Astrocyte (in vitro differentiated cells and primary cell): ENCODE results near the gene ARHGEF26. TPM values are rescaled to one million over a fixed set of nuclear protein-coding genes. Genes with fewer than 3 reads are reported as not detected.

Experiments used
- DNase-seq: peaks from one replicate; pipeline ENCODE4 v3.0.0-alpha.2; 2010; ENCODE audit warnings: low read depth
- FAIRE-seq: peaks from 2 replicates; lab custom pipeline; 2011; peaks lifted over from hg19 to GRCh38; lab: Jason Lieb, UNC
- H2AFZ ChIP-seq: 2 replicates; pipeline ENCODE4 v1.6.0; 2012; ENCODE audit warnings: low read depth, low read length, inconsistent platforms
- H3K27ac ChIP-seq: 2 replicates; pipeline ENCODE4 v1.5.1; 2011; ENCODE audit warnings: low read depth, low read length, inconsistent platforms
- H3K27me3 ChIP-seq: 2 replicates; pipeline ENCODE4 v1.6.0; 2011; ENCODE audit warnings: low read length, inconsistent platforms; ENCODE audit not compliant: insufficient read depth
- H3K36me3 ChIP-seq: 2 replicates; pipeline ENCODE4 v1.5.1; 2011; ENCODE audit warnings: low read length, inconsistent platforms; ENCODE audit not compliant: insufficient read depth
- H3K4me1 ChIP-seq: 2 replicates; pipeline ENCODE4 v1.5.1; 2011; ENCODE audit warnings: low read length, inconsistent platforms; ENCODE audit not compliant: insufficient read depth
- H3K4me2 ChIP-seq: 2 replicates; pipeline ENCODE4 v1.6.0; 2012; ENCODE audit warnings: low read length, inconsistent platforms
- H3K4me3 ChIP-seq: 2 replicates; pipeline ENCODE4 v1.5.1; 2011; ENCODE audit warnings: low read depth, mild to moderate bottlenecking, low read length, inconsistent platforms; ENCODE audit not compliant: insufficient read depth
- H3K79me2 ChIP-seq: 2 replicates; pipeline ENCODE4 v1.6.0; 2012; ENCODE audit warnings: mild to moderate bottlenecking, low read length, inconsistent platforms; ENCODE audit not compliant: insufficient read depth
- H3K9ac ChIP-seq: 2 replicates; pipeline ENCODE4 v1.6.0; 2012; ENCODE audit warnings: mild to moderate bottlenecking, low read length, inconsistent platforms
- H3K9me3 ChIP-seq: 2 replicates; pipeline ENCODE4 v1.5.1; 2012; ENCODE audit warnings: low read depth, mild to moderate bottlenecking, low read length, inconsistent platforms; ENCODE audit not compliant: insufficient read depth
- H4K20me1 ChIP-seq: 2 replicates; pipeline ENCODE4 v1.6.0; 2012; ENCODE audit warnings: low read length, inconsistent platforms; ENCODE audit not compliant: insufficient read depth
- H3K27ac Mint-ChIP-seq: one replicate; pipeline ENCODE4 v1.8.0; 2021; ENCODE audit warnings: mild to moderate bottlenecking, mixed read lengths; ENCODE audit not compliant: unreplicated experiment
- H3K27me3 Mint-ChIP-seq: one replicate; pipeline ENCODE4 v1.8.0; 2021; ENCODE audit warnings: low read depth, mixed read lengths; ENCODE audit not compliant: unreplicated experiment
- H3K36me3 Mint-ChIP-seq: one replicate; pipeline ENCODE4 v1.8.0; 2021; ENCODE audit warnings: low read depth, mixed read lengths; ENCODE audit not compliant: unreplicated experiment
- H3K4me1 Mint-ChIP-seq: one replicate; pipeline ENCODE4 v1.8.0; 2021; ENCODE audit warnings: low read depth, mixed read lengths; ENCODE audit not compliant: unreplicated experiment
- H3K4me3 Mint-ChIP-seq: one replicate; pipeline ENCODE4 v1.8.0; 2021; ENCODE audit warnings: mild to moderate bottlenecking, moderate library complexity, mixed read lengths; ENCODE audit not compliant: unreplicated experiment
- H3K9me3 Mint-ChIP-seq: one replicate; pipeline ENCODE4 v1.8.0; 2021; ENCODE audit warnings: mild to moderate bottlenecking, mixed read lengths; ENCODE audit not compliant: unreplicated experiment
- CTCF ChIP-seq: IDR thresholded peaks from 2 replicates; pipeline ENCODE4 v1.5.1; 2011; ENCODE audit warnings: low read depth, mild to moderate bottlenecking, inconsistent platforms, low read length, moderate library complexity; ENCODE audit not compliant: insufficient read depth
- EZH2 ChIP-seq: IDR thresholded peaks from 2 replicates; pipeline ENCODE4 v1.6.1; 2012; ENCODE audit warnings: mild to moderate bottlenecking, low read length, inconsistent platforms; ENCODE audit not compliant: insufficient read depth
- total RNA-seq: library from RNA; stranded (reverse); gene quantifications from 2 replicates; pipeline ENCODE4 v1.2.1, GENCODE V29; 2021

The ARHGEF26 gene
- total RNA-seq, 1 donor from 2014 or later, result 1.7 TPM

GRCh38 chr3:154195620-154196356 is 74.6 kb downstream of the ARHGEF26 start:
- no peaks in the 10 kb centered on the region for H3K9me3 Mint-ChIP-seq
- no peak overlapping the region for H3K27ac ChIP-seq
- H4K20me1 ChIP-seq, result no peaks in the 10 kb centered on the region
- peaks cover 4% of the 10 kb centered on the region for H3K4me1 Mint-ChIP-seq
- H3K9me3 ChIP-seq, result no peaks in the 10 kb centered on the region
- no peaks in the 10 kb centered on the region for H3K27me3 Mint-ChIP-seq
- no peak for DNase-seq
- no peaks in the 10 kb centered on the region for H3K36me3 Mint-ChIP-seq
- H3K4me3 ChIP-seq, result no peak overlapping the region
- H2AFZ ChIP-seq, result no peak overlapping the region
- no peaks in the 10 kb centered on the region for H3K79me2 ChIP-seq
- FAIRE-seq, result no peak
- H3K9ac ChIP-seq, result no peak overlapping the region
- TF ChIP-seq EZH2 (no peak), CTCF (no peak)
- H3K4me3 Mint-ChIP-seq, result no peak overlapping the region
- H3K27me3 ChIP-seq, result no peaks in the 10 kb centered on the region
- H3K36me3 ChIP-seq, result no peaks in the 10 kb centered on the region
- no peak overlapping the region for H3K27ac Mint-ChIP-seq
- no peak overlapping the region for H3K4me2 ChIP-seq
- H3K4me1 ChIP-seq, result no peaks in the 10 kb centered on the region

GRCh38 chr3:154197751-154198150 is 76.6 kb downstream of the ARHGEF26 start:
- Histone ChIP-seq H3K9me3 (no peaks in the 10 kb centered on the region), H3K4me2 (no peak overlapping the region), H2AFZ (no peak overlapping the region), H3K4me1 (no peaks in the 10 kb centered on the region), H3K79me2 (no peaks in the 10 kb centered on the region), H3K27ac (no peak overlapping the region), H3K27me3 (no peaks in the 10 kb centered on the region), H4K20me1 (no peaks in the 10 kb centered on the region), H3K4me3 (no peak overlapping the region), H3K9ac (no peak overlapping the region), H3K36me3 (no peaks in the 10 kb centered on the region)
- Mint-ChIP-seq H3K36me3 (no peaks in the 10 kb centered on the region), H3K4me3 (no peak overlapping the region), H3K9me3 (no peaks in the 10 kb centered on the region), H3K4me1 (peaks cover 4% of the 10 kb centered on the region), H3K27me3 (no peaks in the 10 kb centered on the region), H3K27ac (no peak overlapping the region)
- FAIRE-seq (peak; percentile 32), DNase-seq (no peak)
- no peak for TF ChIP-seq CTCF
- no peak for TF ChIP-seq EZH2

GRCh38 chr3:154209499-154209898 is 88.3 kb downstream of the ARHGEF26 start:
- H3K79me2 ChIP-seq, result no peaks in the 10 kb centered on the region
- H3K27me3 Mint-ChIP-seq, result no peaks in the 10 kb centered on the region
- TF ChIP-seq CTCF (no peak), EZH2 (no peak)
- no peak overlapping the region for H3K4me3 Mint-ChIP-seq
- H3K9me3 Mint-ChIP-seq, result peaks cover 3% of the 10 kb centered on the region
- no peaks in the 10 kb centered on the region for H3K9me3 ChIP-seq
- H3K4me2 ChIP-seq, result no peak overlapping the region
- no peak overlapping the region for H3K27ac ChIP-seq
- no peaks in the 10 kb centered on the region for H3K4me1 ChIP-seq
- no peak overlapping the region for H3K4me3 ChIP-seq
- H3K27me3 ChIP-seq, result no peaks in the 10 kb centered on the region
- H3K9ac ChIP-seq, result no peak overlapping the region
- H3K27ac Mint-ChIP-seq, result no peak overlapping the region
- no peak for DNase-seq
- no peaks in the 10 kb centered on the region for H4K20me1 ChIP-seq
- H3K36me3 Mint-ChIP-seq, result peaks cover 7% of the 10 kb centered on the region
- no peak overlapping the region for H2AFZ ChIP-seq
- FAIRE-seq, result no peak
- H3K4me1 Mint-ChIP-seq, result no peaks in the 10 kb centered on the region
- H3K36me3 ChIP-seq, result no peaks in the 10 kb centered on the region
